WTC11 (cell line): ENCODE results near the gene FMNL2. TPM values are rescaled to one million over a fixed set of nuclear protein-coding genes. Genes with fewer than 3 reads are reported as not detected.

Source experiments
- ATAC-seq: fragments of 200-7000 bp; cut with Tn5 transposase; 2 replicates; pipeline ENCODE4 v1.10.0; 2021; ENCODE audit warnings: mild to moderate bottlenecking, moderate library complexity
- CTCF ChIA-PET: fragments of 300-600 bp; sonication (Branson Sonifier 250); formaldehyde crosslinking; loops from one replicate; lab custom pipeline; 2021; ENCODE audit warnings: antibody characterized with exemption; lab: Charles Lee
- POLR2A ChIA-PET: fragments of 350-600 bp; sonication (Branson Sonifier 250); formaldehyde crosslinking; loops from one replicate; lab custom pipeline; 2021; ENCODE audit warnings: antibody characterized with exemption; lab: Charles Lee
- DNase-seq: peaks from one replicate; pipeline ENCODE4 v3.0.0; 2021; ENCODE audit warnings: low spot score
- H3K27ac Mint-ChIP-seq: 2 replicates; pipeline ENCODE4 v1.8.0; 2021; ENCODE audit warnings: mixed read lengths
- H3K27me3 Mint-ChIP-seq: 2 replicates; pipeline ENCODE4 v1.8.0; 2021; ENCODE audit warnings: low read depth, mild to moderate bottlenecking, moderate library complexity, mixed read lengths
- H3K36me3 Mint-ChIP-seq: 2 replicates; pipeline ENCODE4 v1.8.0; 2021; ENCODE audit warnings: mixed read lengths
- H3K4me1 Mint-ChIP-seq: 2 replicates; pipeline ENCODE4 v1.8.0; 2022; ENCODE audit warnings: mixed read lengths
- H3K4me3 Mint-ChIP-seq: 2 replicates; pipeline ENCODE4 v1.8.0; 2021; ENCODE audit warnings: mild to moderate bottlenecking, moderate library complexity, mixed read lengths
- H3K9me3 Mint-ChIP-seq: 2 replicates; pipeline ENCODE4 v1.8.0; 2021; ENCODE audit warnings: mixed read lengths
- ATF6 ChIP-seq: sonication (generic); formaldehyde crosslinking; IDR thresholded peaks from 2 replicates; pipeline ENCODE4 v1.8.1; 2023; ENCODE audit warnings: mild to moderate bottlenecking, missing genetic modification reagents
- CDX4 ChIP-seq: fragments of 250-450 bp; sonication (Bioruptor Pico); IDR thresholded peaks from 2 replicates; pipeline ENCODE4 v1.9.0; 2021; ENCODE audit warnings: moderate library complexity, mild to moderate bottlenecking, inconsistent platforms, borderline replicate concordance
- E2F5 ChIP-seq: sonication (generic); formaldehyde crosslinking; IDR thresholded peaks from 2 replicates; pipeline ENCODE4 v1.8.1; 2022; ENCODE audit warnings: mild to moderate bottlenecking, moderate library complexity, missing genetic modification reagents
- ELF4 ChIP-seq: sonication (generic); formaldehyde crosslinking; IDR thresholded peaks from 2 replicates; pipeline ENCODE4 v1.8.1; 2022; ENCODE audit warnings: low read depth, mild to moderate bottlenecking, moderate library complexity, missing genetic modification reagents
- ETV6 ChIP-seq: sonication (generic); formaldehyde crosslinking; IDR thresholded peaks from 2 replicates; pipeline ENCODE4 v1.8.1; 2022; ENCODE audit warnings: mild to moderate bottlenecking, missing genetic modification reagents
- FOXJ3 ChIP-seq: sonication (generic); formaldehyde crosslinking; IDR thresholded peaks from 2 replicates; pipeline ENCODE4 v1.9.0; 2021; ENCODE audit warnings: missing genetic modification reagents, mild to moderate bottlenecking, borderline replicate concordance
- GTF2I ChIP-seq: fragments of 250-450 bp; sonication (Bioruptor Pico); conservative IDR thresholded peaks from 2 replicates; pipeline ENCODE4 v1.4.0; 2021; ENCODE audit warnings: mild to moderate bottlenecking
- HMGA2 ChIP-seq: fragments of 250-450 bp; sonication (Bioruptor Pico); IDR thresholded peaks from 2 replicates; pipeline ENCODE4 v1.4.0; 2021; ENCODE audit warnings: mild to moderate bottlenecking, moderate library complexity
- MXD4 ChIP-seq: fragments of 250-450 bp; sonication (Bioruptor Pico); IDR thresholded peaks from 2 replicates; pipeline ENCODE4 v1.8.0; 2021; ENCODE audit warnings: mild to moderate bottlenecking, moderate library complexity, borderline replicate concordance
- MYBL2 ChIP-seq: sonication (generic); formaldehyde crosslinking; IDR thresholded peaks from 2 replicates; pipeline ENCODE4 v1.8.1; 2023; ENCODE audit warnings: mild to moderate bottlenecking, moderate library complexity, missing genetic modification reagents
- NFYB ChIP-seq: sonication (generic); formaldehyde crosslinking; conservative IDR thresholded peaks from 2 replicates; pipeline ENCODE4 v1.8.0; 2022; ENCODE audit warnings: low read depth, missing genetic modification reagents
- NR1H2 ChIP-seq: sonication (generic); formaldehyde crosslinking; IDR thresholded peaks from 2 replicates; pipeline ENCODE4 v1.9.0; 2021; ENCODE audit warnings: mild to moderate bottlenecking, moderate library complexity, missing genetic modification reagents
- NR2C2 ChIP-seq: sonication (generic); formaldehyde crosslinking; IDR thresholded peaks from 2 replicates; pipeline ENCODE4 v1.8.0; 2022; ENCODE audit warnings: mild to moderate bottlenecking, missing genetic modification reagents
- NR3C1 ChIP-seq: sonication (generic); formaldehyde crosslinking; conservative IDR thresholded peaks from 2 replicates; pipeline ENCODE4 v1.8.1; 2023; ENCODE audit warnings: low read depth, mild to moderate bottlenecking, missing genetic modification reagents
- OVOL2 ChIP-seq: fragments of 250-450 bp; sonication (Bioruptor Pico); IDR thresholded peaks from 2 replicates; pipeline ENCODE4 v1.9.0; 2021; ENCODE audit warnings: mild to moderate bottlenecking, borderline replicate concordance
- SOX15 ChIP-seq: fragments of 250-450 bp; sonication (Bioruptor Pico); IDR thresholded peaks from 2 replicates; pipeline ENCODE4 v1.9.0; 2021; ENCODE audit warnings: mild to moderate bottlenecking
- TCF7 ChIP-seq: sonication (generic); formaldehyde crosslinking; IDR thresholded peaks from 2 replicates; pipeline ENCODE4 v1.8.0; 2022; ENCODE audit warnings: mild to moderate bottlenecking, low read depth, missing genetic modification reagents, moderate library complexity
- TEAD4 ChIP-seq: sonication (generic); formaldehyde crosslinking; IDR thresholded peaks from 2 replicates; pipeline ENCODE4 v1.8.0; 2022; ENCODE audit warnings: mild to moderate bottlenecking, missing genetic modification reagents
- USF2 ChIP-seq: sonication (generic); formaldehyde crosslinking; IDR thresholded peaks from 2 replicates; pipeline ENCODE4 v1.8.1; 2023; ENCODE audit warnings: mild to moderate bottlenecking, missing genetic modification reagents, moderate library complexity
- ZNF121 ChIP-seq: sonication (generic); formaldehyde crosslinking; IDR thresholded peaks from 2 replicates; pipeline ENCODE4 v1.8.0; 2023; ENCODE audit warnings: missing genetic modification reagents
- ZNF263 ChIP-seq: sonication (generic); formaldehyde crosslinking; IDR thresholded peaks from 2 replicates; pipeline ENCODE4 v1.8.1; 2022; ENCODE audit warnings: low read depth, mild to moderate bottlenecking, moderate library complexity, missing genetic modification reagents
- ZNF281 ChIP-seq: sonication (generic); formaldehyde crosslinking; IDR thresholded peaks from 2 replicates; pipeline ENCODE4 v1.8.0; 2023; ENCODE audit warnings: mild to moderate bottlenecking, missing genetic modification reagents
- ZNF416 ChIP-seq: fragments of 250-450 bp; sonication (Bioruptor Pico); IDR thresholded peaks from 2 replicates; pipeline ENCODE4 v1.9.0; 2021; ENCODE audit warnings: mild to moderate bottlenecking, inconsistent platforms
- ZNF512 ChIP-seq: sonication (generic); formaldehyde crosslinking; IDR thresholded peaks from 2 replicates; pipeline ENCODE4 v1.8.1; 2022; ENCODE audit warnings: missing genetic modification reagents, borderline replicate concordance
- total RNA-seq: library from RNA; stranded (reverse); gene quantifications from 3 replicates; pipeline ENCODE4 v1.2.3, GENCODE V29; 2021

The FMNL2 gene
- total RNA-seq, 1 experiment from 2014 or later = 43.0 TPM

GRCh38 chr2:152553518-152553917, 218.5 kb downstream of the FMNL2 start:
- POLR2A ChIA-PET = no interaction called here
- no peak overlapping the region for H3K27ac Mint-ChIP-seq
- TF ChIP-seq HMGA2 (CRISPR knock-in tag) = peak; percentile 92
- no peak for TF ChIP-seq MYBL2 (CRISPR knock-in tag)
- TF ChIP-seq NR2C2 = no peak
- DNase-seq = no peak
- H3K4me1 Mint-ChIP-seq = peaks cover 30% of the 10 kb centered on the region
- CTCF ChIA-PET = interaction anchor here (1.3 kb wide), 1 partner anchor 378 kb away, joined by 3 read pairs; the partner anchor contains the start of gene STAM2
- H3K27me3 Mint-ChIP-seq = no peaks in the 10 kb centered on the region
- no peaks in the 10 kb centered on the region; the same call in 1 of the 2 replicates for H3K36me3 Mint-ChIP-seq
- ATAC-seq = no peak
- H3K9me3 Mint-ChIP-seq = no peaks in the 10 kb centered on the region
- H3K4me3 Mint-ChIP-seq = no peak overlapping the region

GRCh38 chr2:152555048-152555447, 220.1 kb downstream of the FMNL2 start:
- ATAC-seq = peak; percentile 80
- Mint-ChIP-seq H3K9me3 (no peaks in the 10 kb centered on the region), H3K4me3 (no peak overlapping the region), H3K27ac (no peak overlapping the region), H3K4me1 (peaks cover 30% of the 10 kb centered on the region), H3K36me3 (no peaks in the 10 kb centered on the region; the same call in 1 of the 2 replicates), H3K27me3 (no peaks in the 10 kb centered on the region)
- ChIA-PET POLR2A (no interaction called here), CTCF (interaction anchor here (0.6 to 1.3 kb wide), 9 partner anchors 14 to 529 kb away, joined by 3 to 5 read pairs (median 3); partner anchors contain the start of gene STAM2)
- TF ChIP-seq TEAD4 (CRISPR knock-in tag) (no peak), ZNF512 (CRISPR knock-in tag) (no peak), NFYB (CRISPR knock-in tag) (no peak), MXD4 (CRISPR knock-in tag) (no peak)
- DNase-seq = no peak

- H3K27ac Mint-ChIP-seq = no peak overlapping the region
- H3K9me3 Mint-ChIP-seq = no peaks in the 10 kb centered on the region
- ATAC-seq (no peak), DNase-seq (no peak)
- POLR2A ChIA-PET = no interaction called here
- H3K27me3 Mint-ChIP-seq = no peaks in the 10 kb centered on the region
- peaks cover 9% of the 10 kb centered on the region for H3K36me3 Mint-ChIP-seq
- CTCF ChIA-PET = interaction anchor here (0.7 to 1.8 kb wide), 2 partner anchors 13 to 22 kb away, joined by 5 to 7 read pairs; no protein-coding TSS in a partner anchor
- peaks cover 24% of the 10 kb centered on the region for H3K4me1 Mint-ChIP-seq
- H3K4me3 Mint-ChIP-seq = no peak overlapping the region
- TF ChIP-seq USF2 (CRISPR knock-in tag) (no peak), CDX4 (no peak), NR3C1 (CRISPR knock-in tag) (no peak), OVOL2 (no peak), GTF2I (CRISPR knock-in tag) (no peak), ELF4 (no peak), TCF7 (CRISPR knock-in tag) (no peak), ZNF263 (no peak), E2F5 (CRISPR knock-in tag) (no peak), SOX15 (CRISPR knock-in tag) (no peak), NR1H2 (CRISPR knock-in tag) (no peak), ZNF281 (CRISPR knock-in tag) (no peak), ZNF121 (CRISPR knock-in tag) (no peak), ZNF416 (no peak), FOXJ3 (CRISPR knock-in tag) (no peak), TEAD4 (CRISPR knock-in tag) (no peak), ETV6 (CRISPR knock-in tag) (no peak), ATF6 (no peak)
Observed at GRCh38 chr2:152556506-152556905, 221.5 kb downstream of the FMNL2 start.
